GM06990 (cell line): ENCODE measurements around the gene MRLN.
A peak's percentile ranks its signal among the peaks of the same experiment; 100 is the strongest.

ENCODE experiments used
- DNase-seq: peaks from one replicate; pipeline ENCODE4 v3.0.0-alpha.2; 2011; ENCODE audit not compliant: insufficient read length; ENCODE audit errors: extremely low read depth
- H3K27me3 ChIP-seq: replicated peaks from 2 replicates; pipeline ENCODE4 v1.6.0; 2011; ENCODE audit warnings: low read length; ENCODE audit not compliant: control insufficient read depth, insufficient read depth
- H3K36me3 ChIP-seq: 2 replicates; pipeline ENCODE4 v1.5.1; 2011; ENCODE audit warnings: low read length; ENCODE audit not compliant: control insufficient read depth, insufficient read depth
- H3K4me3 ChIP-seq: replicated peaks from 2 replicates; pipeline ENCODE4 v1.5.1; 2011; ENCODE audit warnings: low read depth, mild to moderate bottlenecking, control low read depth, low read length
- CTCF ChIP-seq: IDR thresholded peaks from 2 replicates; pipeline ENCODE4 v1.5.1; 2011; ENCODE audit warnings: low read length, control low read depth, mild to moderate bottlenecking, inconsistent platforms; ENCODE audit not compliant: insufficient read depth, poor library complexity, severe bottlenecking

Gene MRLN

DNA sequence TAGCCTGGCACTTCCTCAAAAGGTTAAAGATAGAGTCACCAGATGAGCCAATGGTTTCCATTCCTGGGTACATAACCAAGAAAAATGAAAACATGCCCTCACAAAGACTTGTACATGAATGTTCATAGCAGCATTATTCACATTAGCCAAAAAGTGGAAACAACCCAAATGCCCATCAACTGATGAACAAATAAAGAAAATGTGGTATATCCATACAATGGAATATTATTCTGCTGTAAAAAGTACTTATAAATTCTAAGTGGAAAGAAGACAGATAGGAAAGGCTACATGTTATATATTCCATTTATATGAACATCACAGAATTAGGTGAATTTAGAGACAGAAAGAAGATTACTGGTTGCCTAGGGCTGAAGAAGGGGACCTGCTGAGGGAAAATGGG is 32.9 kb downstream of the MRLN start:
- Histone ChIP-seq H3K36me3 (no peaks in the 10 kb centered on the region), H3K27me3 (no peaks in the 10 kb centered on the region), H3K4me3 (no peak overlapping the region)
- no peak for TF ChIP-seq CTCF
- DNase-seq = no peak

DNA sequence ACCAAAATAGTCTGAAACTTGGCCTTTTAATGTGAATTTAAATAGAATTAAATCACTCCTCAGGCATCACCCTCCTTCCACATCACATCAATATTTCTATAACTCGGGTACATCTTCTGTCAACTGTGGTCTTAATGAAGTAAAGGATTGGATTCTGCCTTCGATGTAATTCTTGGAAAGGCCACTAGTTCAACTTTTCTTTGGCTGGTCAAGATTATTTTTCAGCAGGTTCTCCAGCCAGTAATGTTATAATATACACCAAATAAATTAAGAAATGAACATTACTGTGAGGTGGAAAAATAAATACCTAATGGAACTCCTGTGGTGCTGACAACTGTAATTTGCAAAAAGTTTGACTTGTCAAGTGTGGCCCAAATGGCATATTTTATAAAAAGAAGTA is 33.9 kb downstream of the MRLN start:
- no peak for DNase-seq
- H3K27me3 ChIP-seq = no peaks in the 10 kb centered on the region
- no peak overlapping the region for H3K4me3 ChIP-seq
- no peaks in the 10 kb centered on the region for H3K36me3 ChIP-seq
- TF ChIP-seq CTCF = peak; percentile 7

GRCh38 chr10:59718257-59718656 is 35.0 kb downstream of the MRLN start:
- TF ChIP-seq CTCF = no peak
- Histone ChIP-seq H3K36me3 (no peaks in the 10 kb centered on the region), H3K4me3 (no peak overlapping the region), H3K27me3 (no peaks in the 10 kb centered on the region)
- DNase-seq = no peak

- DNase-seq = no peak
- no peak overlapping the region for H3K4me3 ChIP-seq
- no peaks in the 10 kb centered on the region for H3K36me3 ChIP-seq
- H3K27me3 ChIP-seq = no peaks in the 10 kb centered on the region
- TF ChIP-seq CTCF = no peak
Observed at GRCh38 chr10:59713196-59713821, 39.9 kb downstream of the MRLN start.

DNA sequence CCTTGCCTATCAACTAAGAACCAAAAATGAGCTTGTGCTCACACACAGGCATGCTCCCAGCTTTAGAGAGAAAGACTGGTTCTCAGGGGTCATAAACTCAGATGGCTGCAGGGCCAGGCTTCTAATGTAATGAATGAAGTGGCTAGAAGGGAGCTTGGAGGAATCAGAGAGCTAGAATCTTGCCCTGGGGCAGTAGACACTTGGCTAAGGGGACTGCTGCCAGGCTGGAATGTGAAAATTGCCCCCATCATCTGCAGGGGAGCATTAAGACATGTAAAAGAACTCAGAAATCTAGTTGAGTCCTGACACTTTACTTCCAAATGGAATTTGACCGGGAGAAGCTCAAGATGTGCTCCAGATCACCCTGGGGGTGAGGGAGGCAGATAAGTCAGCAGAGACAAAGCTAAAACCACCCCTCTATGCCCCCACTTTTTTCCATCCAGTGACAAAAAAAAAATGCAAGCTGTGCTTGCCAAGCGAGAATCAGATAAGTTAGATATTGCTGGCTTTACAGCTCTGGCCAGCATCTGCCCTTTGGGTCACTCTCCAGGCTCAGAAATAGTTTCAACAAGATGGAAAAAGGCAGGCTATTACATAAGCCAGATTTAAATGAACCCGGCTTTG is 41.3 kb downstream of the MRLN start:
- no peaks in the 10 kb centered on the region for H3K27me3 ChIP-seq
- no peak for DNase-seq
- no peak for TF ChIP-seq CTCF
- no peak overlapping the region for H3K4me3 ChIP-seq
- no peaks in the 10 kb centered on the region for H3K36me3 ChIP-seq
